NCI-H2196 (cell line): ENCODE results near the gene GFOD1.
"Not testable (repeated sequence)": the region's sequence is repeated elsewhere in the genome, so short reads cannot be mapped to it uniquely, and the experiment has no call there.

Experiments
- DNase-seq: peaks from one replicate; lab custom pipeline; 2025; ENCODE audit not compliant: unreplicated experiment; lab: John Stamatoyannopoulos, UW

GFOD1 gene

GRCh38 chr6:13466304-13467215, 20.8 kb downstream of the GFOD1 start:
- no peak for DNase-seq

- DNase-seq: no peak
Observed at GRCh38 chr6:13465734-13466133, 21.7 kb downstream of the GFOD1 start.

GRCh38 chr6:13463941-13464340, 23.5 kb downstream of the GFOD1 start:
- DNase-seq: no peak

GRCh38 chr6:13463328-13463717, 24.1 kb downstream of the GFOD1 start:
- no peak for DNase-seq

GRCh38 chr6:13462458-13463327, 24.7 kb downstream of the GFOD1 start:
- DNase-seq: no peak

- DNase-seq: no peak
Observed at GRCh38 chr6:13461805-13462204, 25.6 kb downstream of the GFOD1 start.

GRCh38 chr6:13461307-13461706, 26.1 kb downstream of the GFOD1 start:
- DNase-seq: no peak

GRCh38 chr6:13460289-13460688, 27.1 kb downstream of the GFOD1 start:
- not testable (repeated sequence) for DNase-seq

GRCh38 chr6:13457577-13457976, 29.8 kb downstream of the GFOD1 start:
- no peak for DNase-seq

- DNase-seq: no peak
Observed at GRCh38 chr6:13455552-13455966, 31.8 kb downstream of the GFOD1 start.

GRCh38 chr6:13454286-13455221, 32.8 kb downstream of the GFOD1 start:
- DNase-seq: no peak

- peak; percentile 54 for DNase-seq
Observed at GRCh38 chr6:13453771-13454251, 33.6 kb downstream of the GFOD1 start.

- DNase-seq: no peak
Observed at GRCh38 chr6:13453153-13453552, 34.2 kb downstream of the GFOD1 start.

- no peak for DNase-seq
Observed at GRCh38 chr6:13452346-13453117, 34.9 kb downstream of the GFOD1 start.

- no peak for DNase-seq
Observed at GRCh38 chr6:13451181-13451895, 36.1 kb downstream of the GFOD1 start.

GRCh38 chr6:13450628-13451027, 36.8 kb downstream of the GFOD1 start:
- DNase-seq: no peak

- no peak for DNase-seq
Observed at GRCh38 chr6:13447949-13448724, 39.3 kb downstream of the GFOD1 start.

GRCh38 chr6:13446381-13446780, 41.0 kb downstream of the GFOD1 start:
- DNase-seq: no peak

GRCh38 chr6:13445744-13446115, 41.7 kb downstream of the GFOD1 start:
- DNase-seq: no peak
